GM21381 (cell line): ENCODE data around the gene SRPX2.
"Not testable (repeated sequence)": the region's sequence is repeated elsewhere in the genome, so short reads cannot be mapped to it uniquely, and the experiment has no call there.

Experiments
- ATAC-seq: cut with Tn5 transposase; IDR thresholded peaks from one replicate; pipeline ENCODE4 v1.9.1; 2021; ENCODE audit warnings: mild to moderate bottlenecking, moderate library complexity; ENCODE audit not compliant: unreplicated experiment

SRPX2 gene

DNA sequence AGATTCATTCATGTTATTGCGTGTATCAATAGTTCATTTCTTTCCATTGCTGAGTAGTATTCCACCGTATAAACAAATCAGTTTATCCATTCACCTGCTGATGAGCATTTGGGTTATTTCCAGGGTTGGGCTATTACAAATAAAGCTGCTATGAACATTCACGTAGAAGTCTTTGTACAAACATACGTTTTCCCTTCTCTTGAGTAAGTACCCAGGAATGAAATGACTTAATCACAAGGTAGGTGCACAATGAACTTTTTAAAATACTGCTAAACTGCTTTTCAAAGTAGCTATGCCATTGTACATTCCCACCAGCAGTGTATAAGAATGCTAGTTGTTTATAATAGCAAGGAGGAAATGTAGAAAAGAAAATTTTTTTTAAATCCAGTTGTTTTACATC is 52.0 kb downstream of the SRPX2 start:
- no peak for ATAC-seq

- no peak for ATAC-seq
Observed at GRCh38 chrX:100696699-100697351, 52.8 kb downstream of the SRPX2 start.

DNA sequence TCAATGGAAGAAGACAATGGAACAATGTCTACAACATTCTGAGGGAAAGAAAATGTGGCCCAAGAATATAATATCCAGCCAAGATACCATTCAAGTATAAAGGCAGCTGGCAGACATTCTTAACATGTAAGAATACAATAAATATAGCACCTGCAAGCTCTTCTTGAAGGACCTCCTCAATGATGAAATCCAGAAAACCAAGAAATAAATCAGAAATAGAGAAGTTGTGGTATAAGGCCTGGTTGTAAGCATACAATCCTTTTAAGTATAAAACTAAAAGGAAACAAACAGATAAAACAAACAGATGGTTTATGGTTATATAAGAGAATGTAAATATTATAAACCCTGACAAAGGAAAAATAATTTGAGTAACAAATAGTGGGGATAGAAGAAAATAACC is 54.6 kb downstream of the SRPX2 start:
- no peak for ATAC-seq

- ATAC-seq: no peak
Observed at GRCh38 chrX:100700809-100701208, 56.8 kb downstream of the SRPX2 start.

GRCh38 chrX:100704581-100705203 is 60.7 kb downstream of the SRPX2 start:
- no peak for ATAC-seq

GRCh38 chrX:100710816-100711215 is 66.8 kb downstream of the SRPX2 start:
- no peak for ATAC-seq

DNA sequence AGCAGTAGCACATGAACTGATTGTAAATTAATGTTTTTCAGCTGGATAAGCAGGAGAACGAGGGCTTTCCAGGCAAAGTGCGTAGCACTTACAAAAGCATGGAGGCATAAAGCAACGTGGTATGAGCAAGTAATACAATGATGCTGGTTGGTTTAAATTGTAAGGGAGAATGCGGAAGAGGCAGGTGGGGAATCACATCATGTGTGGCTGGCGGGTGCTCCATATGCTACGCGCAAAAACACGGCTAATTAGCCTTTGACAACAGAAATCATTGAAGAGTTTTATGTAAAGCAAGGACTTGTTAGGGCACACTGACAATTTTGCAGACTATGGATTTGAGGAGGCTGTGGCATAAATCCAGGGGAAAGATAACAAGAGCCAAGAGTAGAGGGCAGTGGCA is 73.4 kb downstream of the SRPX2 start:
- no peak for ATAC-seq

- no peak for ATAC-seq
Observed at GRCh38 chrX:100719139-100719538, 75.1 kb downstream of the SRPX2 start.

DNA sequence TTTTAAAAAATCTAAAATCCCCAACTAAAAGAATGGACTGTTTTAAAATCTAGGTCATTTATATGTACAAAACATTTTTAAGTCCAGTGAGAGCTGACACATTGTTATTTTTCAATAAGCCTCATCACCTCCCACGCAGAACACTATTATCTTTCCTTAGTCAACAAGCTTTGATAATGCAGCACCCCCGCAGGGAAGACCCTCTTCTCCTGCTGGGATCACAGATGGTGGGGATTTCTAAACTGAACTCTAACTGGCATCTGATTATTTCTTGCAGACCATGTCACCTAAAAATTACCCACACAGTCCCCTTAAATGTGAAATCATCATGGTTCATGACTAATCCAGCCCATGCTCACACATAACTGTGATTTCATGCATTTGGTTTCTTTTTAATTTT is 76.3 kb downstream of the SRPX2 start:
- ATAC-seq: no peak

DNA sequence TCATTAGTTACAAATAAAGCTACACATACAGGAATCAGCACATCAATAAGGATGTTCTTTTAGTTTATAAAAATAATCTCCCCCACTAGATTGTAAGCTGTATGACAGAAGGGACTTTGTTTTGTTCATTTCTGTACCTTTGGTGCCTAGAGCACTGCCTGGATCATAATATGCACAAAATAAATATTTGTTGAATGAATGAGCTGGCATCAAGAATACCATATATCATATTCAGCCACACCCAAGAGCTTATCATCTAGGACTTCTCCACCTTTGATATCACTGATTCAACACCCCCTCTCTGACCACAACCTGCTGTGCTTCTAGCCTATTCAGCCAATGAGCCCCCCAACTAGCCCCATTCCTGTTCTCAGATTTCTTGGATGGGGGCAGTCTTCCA is 77.3 kb downstream of the SRPX2 start:
- no peak for ATAC-seq

GRCh38 chrX:100724006-100724405 is 80.0 kb downstream of the SRPX2 start:
- ATAC-seq: not testable (repeated sequence)
